Measurements from ENCODE around the gene NOP14. TPM values are rescaled to one million over a fixed set of nuclear protein-coding genes. Genes with fewer than 3 reads are reported as not detected.
"Not testable (repeated sequence)": the region's sequence is repeated elsewhere in the genome, so short reads cannot be mapped to it uniquely, and the experiment has no call there.

The NOP14 gene
- total RNA-seq, 2 experiments from 2014 or later: 76.8 to 77.3 TPM

- Mint-ChIP-seq H3K27ac (peak overlapping the region; percentile 94), H3K4me3 (peak overlapping the region; percentile 83), H3K9me3 (no peaks in the 10 kb centered on the region), H3K27me3 (no peaks in the 10 kb centered on the region), H3K36me3 (ENCODE audit: low read depth) (peaks cover 28% of the 10 kb centered on the region), H3K4me1 (ENCODE audit: low read depth) (peaks cover 39% of the 10 kb centered on the region)
- TF ChIP-seq, protein P1, sequence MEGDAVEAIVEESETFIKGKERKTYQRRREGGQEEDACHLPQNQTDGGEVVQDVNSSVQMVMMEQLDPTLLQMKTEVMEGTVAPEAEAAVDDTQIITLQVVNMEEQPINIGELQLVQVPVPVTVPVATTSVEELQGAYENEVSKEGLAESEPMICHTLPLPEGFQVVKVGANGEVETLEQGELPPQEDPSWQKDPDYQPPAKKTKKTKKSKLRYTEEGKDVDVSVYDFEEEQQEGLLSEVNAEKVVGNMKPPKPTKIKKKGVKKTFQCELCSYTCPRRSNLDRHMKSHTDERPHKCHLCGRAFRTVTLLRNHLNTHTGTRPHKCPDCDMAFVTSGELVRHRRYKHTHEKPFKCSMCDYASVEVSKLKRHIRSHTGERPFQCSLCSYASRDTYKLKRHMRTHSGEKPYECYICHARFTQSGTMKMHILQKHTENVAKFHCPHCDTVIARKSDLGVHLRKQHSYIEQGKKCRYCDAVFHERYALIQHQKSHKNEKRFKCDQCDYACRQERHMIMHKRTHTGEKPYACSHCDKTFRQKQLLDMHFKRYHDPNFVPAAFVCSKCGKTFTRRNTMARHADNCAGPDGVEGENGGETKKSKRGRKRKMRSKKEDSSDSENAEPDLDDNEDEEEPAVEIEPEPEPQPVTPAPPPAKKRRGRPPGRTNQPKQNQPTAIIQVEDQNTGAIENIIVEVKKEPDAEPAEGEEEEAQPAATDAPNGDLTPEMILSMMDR (IDR thresholded peaks at IDR 0.05): no peak
- ChIA-PET POLR2A (interaction anchor here (0.6 to 2.2 kb wide), 13 partner anchors 8 to 494 kb away, joined by 3 to 30 read pairs (median 5); partner anchors contain the start of genes HTT and RNF4), CTCF (interaction anchor here (0.6 to 1.9 kb wide), 7 partner anchors 13 to 206 kb away, joined by 3 to 18 read pairs (median 3); partner anchors contain the start of gene TNIP2)
- intact Hi-C loops (cut with micrococcal nuclease): loop anchor here (2.0 kb wide), 1 partner anchor 26 kb away; no protein-coding TSS in a partner anchor
- no peak for DNase-seq
- ATAC-seq: peak; percentile 24
Observed at GRCh38 chr4:2962614-2963174, 512 bp downstream of the NOP14 start.

DNA sequence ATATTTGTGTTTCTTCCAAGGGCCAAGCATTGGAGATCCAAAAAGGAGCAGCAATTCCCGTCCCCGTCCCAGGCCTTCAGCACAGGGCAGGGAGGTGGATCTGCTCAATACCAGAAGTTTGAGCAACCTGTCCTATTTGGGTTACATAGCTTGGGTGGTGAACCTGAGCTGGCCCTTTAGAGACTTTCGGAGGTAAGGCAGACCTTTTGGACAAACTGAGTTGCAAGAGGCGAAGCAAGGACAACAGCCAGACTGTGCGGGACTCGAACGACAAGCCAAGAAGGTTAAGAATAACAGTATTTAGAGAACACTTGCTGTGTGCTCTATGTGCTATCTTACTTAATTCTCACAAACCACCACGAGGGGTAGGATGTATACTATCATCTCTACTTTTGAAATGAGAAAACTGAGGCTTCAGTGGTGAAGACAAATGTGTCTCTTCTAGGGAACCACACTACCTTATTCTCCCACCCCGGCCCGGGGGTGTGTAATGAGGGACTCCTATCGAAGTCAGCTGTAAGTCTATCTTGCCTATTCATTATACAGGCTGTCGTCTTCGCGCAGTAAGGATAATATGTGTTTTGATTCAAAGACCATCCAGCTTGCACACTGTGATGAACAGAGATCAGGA lies 1.3 kb downstream of the NOP14 start:
- ATAC-seq (peak; percentile 49), DNase-seq (peak; percentile 87)
- no peaks in the 10 kb centered on the region for H3K27me3 Mint-ChIP-seq
- TF ChIP-seq, protein P1 (IDR thresholded peaks at IDR 0.05): peak; percentile 16
- H3K4me1 Mint-ChIP-seq (ENCODE audit: low read depth): peaks cover 43% of the 10 kb centered on the region
- H3K4me3 Mint-ChIP-seq: peak overlapping the region; percentile 83
- H3K36me3 Mint-ChIP-seq (ENCODE audit: low read depth): peaks cover 34% of the 10 kb centered on the region
- no peaks in the 10 kb centered on the region for H3K9me3 Mint-ChIP-seq
- peak overlapping the region; percentile 94 for H3K27ac Mint-ChIP-seq
- intact Hi-C loops (cut with micrococcal nuclease): loop anchor here (2.0 kb wide), 1 partner anchor 25 kb away; no protein-coding TSS in a partner anchor
- POLR2A ChIA-PET: interaction anchor here (0.6 to 2.2 kb wide), 14 partner anchors 7 to 494 kb away, joined by 3 to 30 read pairs (median 4); partner anchors contain the start of genes HTT and RNF4
- CTCF ChIA-PET: interaction anchor here (0.6 to 1.9 kb wide), 6 partner anchors 12 to 198 kb away, joined by 3 to 6 read pairs (median 4); no protein-coding TSS in a partner anchor

- peak; percentile 71 for DNase-seq
- H3K36me3 Mint-ChIP-seq (ENCODE audit: low read depth): peaks cover 39% of the 10 kb centered on the region
- intact Hi-C loops (cut with micrococcal nuclease): no loop called here
- H3K27ac Mint-ChIP-seq: peak overlapping the region; percentile 94
- ATAC-seq: peak; percentile 6
- no peaks in the 10 kb centered on the region for H3K27me3 Mint-ChIP-seq
- no peaks in the 10 kb centered on the region for H3K9me3 Mint-ChIP-seq
- H3K4me3 Mint-ChIP-seq: peak overlapping the region; percentile 83
- TF ChIP-seq, protein P1 (IDR thresholded peaks at IDR 0.05): no peak
- peaks cover 46% of the 10 kb centered on the region for H3K4me1 Mint-ChIP-seq (ENCODE audit: low read depth)
- CTCF ChIA-PET: interaction anchor here (0.6 to 1.9 kb wide), 4 partner anchors 12 to 80 kb away, joined by 3 to 6 read pairs (median 4); no protein-coding TSS in a partner anchor
- POLR2A ChIA-PET: interaction anchor here (0.9 to 2.2 kb wide), 6 partner anchors 15 to 81 kb away, joined by 3 to 30 read pairs (median 6); no protein-coding TSS in a partner anchor
Observed at GRCh38 chr4:2961421-2961810, 1.8 kb downstream of the NOP14 start.

GRCh38 chr4:2960450-2960849 lies 2.8 kb downstream of the NOP14 start:
- H3K27me3 Mint-ChIP-seq; H3K9me3 Mint-ChIP-seq; ATAC-seq; H3K27ac Mint-ChIP-seq; intact Hi-C loops (cut with micrococcal nuclease); DNase-seq; CTCF ChIA-PET; POLR2A ChIA-PET: not testable (repeated sequence)
- H3K4me3 Mint-ChIP-seq: peak overlapping the region; percentile 19
- H3K36me3 Mint-ChIP-seq (ENCODE audit: low read depth): peaks cover 48% of the 10 kb centered on the region
- peaks cover 56% of the 10 kb centered on the region for H3K4me1 Mint-ChIP-seq (ENCODE audit: low read depth)

- intact Hi-C loops (cut with micrococcal nuclease): no loop called here
- H3K9me3 Mint-ChIP-seq: no peaks in the 10 kb centered on the region
- peaks cover 63% of the 10 kb centered on the region for H3K4me1 Mint-ChIP-seq (ENCODE audit: low read depth)
- ChIA-PET POLR2A (interaction anchor here (1.0 to 1.8 kb wide), 3 partner anchors 11 to 213 kb away, joined by 3 to 6 read pairs (median 4); no protein-coding TSS in a partner anchor), CTCF (no interaction called here)
- DNase-seq (no peak), ATAC-seq (no peak)
- TF ChIP-seq, protein P1 (IDR thresholded peaks at IDR 0.05): no peak
- H3K27me3 Mint-ChIP-seq: no peaks in the 10 kb centered on the region
- H3K36me3 Mint-ChIP-seq (ENCODE audit: low read depth): peaks cover 65% of the 10 kb centered on the region
- H3K27ac Mint-ChIP-seq: peak overlapping the region; percentile 65
- no peak overlapping the region for H3K4me3 Mint-ChIP-seq
Observed at GRCh38 chr4:2958446-2958845, 4.8 kb downstream of the NOP14 start.

Measured in activated CD8-positive, alpha-beta T cell treated with anti-CD3 and anti-CD28 coated beads for 36 hours (primary cell).